ENCODE measurements around the gene BORA.

- no peak for TF ChIP-seq CTCF (IDR thresholded peaks at IDR 0.05)
- no peak for TF ChIP-seq EZH2phosphoT487 (IDR thresholded peaks at IDR 0.05)
- TF ChIP-seq EZH2 (IDR thresholded peaks at IDR 0.05): no peak
Observed at GRCh38 chr13:72792640-72793039, 64.9 kb downstream of the BORA start.

Measured in neural progenitor cell (in vitro differentiated cells).